ENCODE results near the gene TLX1. TPM values are rescaled to one million over a fixed set of nuclear protein-coding genes. Genes with fewer than 3 reads are reported as not detected.
A peak's percentile ranks its signal among the peaks of the same experiment; 100 is the strongest.

TLX1 gene
- total and polyA plus RNA-seq, 9 donors = not detected

GRCh38 chr10:101140950-101141615, 10.0 kb downstream of the TLX1 start:
- no peak for DNase-seq
- H3K4me3 ChIP-seq (ENCODE audit: low read length) = no peak overlapping the region
- peaks cover 96% of the 10 kb centered on the region for H3K27me3 ChIP-seq (ENCODE audit: control insufficient read depth, insufficient read depth, low read length)
- H3K36me3 ChIP-seq (ENCODE audit: control insufficient read depth, insufficient read depth, low read length) = no peaks in the 10 kb centered on the region
- H3K4me1 ChIP-seq (ENCODE audit: control insufficient read depth, insufficient read depth, low read length) = peaks cover 14% of the 10 kb centered on the region
- H3K27ac ChIP-seq (ENCODE audit: low read length) = no peak overlapping the region
- H3K9me3 ChIP-seq (replicated peaks; ENCODE audit: control insufficient read depth, low read depth, low read length) = no peaks in the 10 kb centered on the region
- WGBS (ENCODE audit: insufficient coverage) = 36% methylated on average over 7 of the region's 8 CpGs

- peaks cover 96% of the 10 kb centered on the region for H3K27me3 ChIP-seq (ENCODE audit: control insufficient read depth, insufficient read depth, low read length)
- H3K36me3 ChIP-seq (ENCODE audit: control insufficient read depth, insufficient read depth, low read length) = no peaks in the 10 kb centered on the region
- WGBS (ENCODE audit: insufficient coverage) = 6% methylated on average over 16 of the region's 21 CpGs
- no peak overlapping the region for H3K27ac ChIP-seq (ENCODE audit: low read length)
- peak; percentile 85 for DNase-seq
- peaks cover 19% of the 10 kb centered on the region for H3K4me1 ChIP-seq (ENCODE audit: control insufficient read depth, insufficient read depth, low read length)
- no peaks in the 10 kb centered on the region for H3K9me3 ChIP-seq (replicated peaks; ENCODE audit: control insufficient read depth, low read depth, low read length)
- H3K4me3 ChIP-seq (ENCODE audit: low read length) = no peak overlapping the region
Observed at GRCh38 chr10:101141616-101142532, 10.8 kb downstream of the TLX1 start.

GRCh38 chr10:101142533-101143344, 11.6 kb downstream of the TLX1 start:
- Histone ChIP-seq H3K36me3 (ENCODE audit: control insufficient read depth, insufficient read depth, low read length) (no peaks in the 10 kb centered on the region), H3K9me3 (replicated peaks; ENCODE audit: control insufficient read depth, low read depth, low read length) (no peaks in the 10 kb centered on the region), H3K4me3 (ENCODE audit: low read length) (no peak overlapping the region), H3K4me1 (ENCODE audit: control insufficient read depth, insufficient read depth, low read length) (peaks cover 19% of the 10 kb centered on the region), H3K27ac (ENCODE audit: low read length) (no peak overlapping the region), H3K27me3 (ENCODE audit: control insufficient read depth, insufficient read depth, low read length) (peaks cover 96% of the 10 kb centered on the region)
- WGBS (ENCODE audit: insufficient coverage) = 11% methylated on average over 14 of the region's 28 CpGs
- DNase-seq = no peak

GRCh38 chr10:101143345-101143630, 12.2 kb downstream of the TLX1 start:
- Histone ChIP-seq H3K36me3 (ENCODE audit: control insufficient read depth, insufficient read depth, low read length) (no peaks in the 10 kb centered on the region), H3K9me3 (replicated peaks; ENCODE audit: control insufficient read depth, low read depth, low read length) (no peaks in the 10 kb centered on the region), H3K27ac (ENCODE audit: low read length) (no peak overlapping the region), H3K4me3 (ENCODE audit: low read length) (no peak overlapping the region), H3K4me1 (ENCODE audit: control insufficient read depth, insufficient read depth, low read length) (peaks cover 19% of the 10 kb centered on the region), H3K27me3 (ENCODE audit: control insufficient read depth, insufficient read depth, low read length) (peaks cover 97% of the 10 kb centered on the region)
- no peak for DNase-seq
- no CpG with 5 or more reads among the region's 1 CpG for WGBS (ENCODE audit: insufficient coverage)

DNA sequence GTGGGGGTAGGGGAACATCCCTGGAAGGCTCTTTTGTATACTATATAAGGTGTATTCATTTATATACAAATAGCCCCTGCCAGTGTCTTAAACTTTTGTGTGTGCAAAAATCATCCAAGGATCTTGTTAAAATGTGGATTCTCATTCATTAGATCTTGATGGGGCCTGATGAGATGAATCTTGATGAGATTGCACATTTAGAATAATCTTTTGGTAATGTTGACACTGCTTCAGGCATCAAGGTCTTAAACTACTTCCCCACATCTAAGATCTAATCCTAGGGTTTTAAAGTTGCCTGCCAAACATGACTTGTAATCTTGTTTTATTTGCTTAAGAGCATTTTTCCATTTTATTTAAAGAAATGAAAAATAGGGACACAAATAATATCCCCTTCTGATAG, 13.0 kb downstream of the TLX1 start:
- Histone ChIP-seq H3K36me3 (ENCODE audit: control insufficient read depth, insufficient read depth, low read length) (no peaks in the 10 kb centered on the region), H3K9me3 (replicated peaks; ENCODE audit: control insufficient read depth, low read depth, low read length) (peaks cover 2% of the 10 kb centered on the region), H3K4me3 (ENCODE audit: low read length) (no peak overlapping the region), H3K27ac (ENCODE audit: low read length) (no peak overlapping the region), H3K27me3 (ENCODE audit: control insufficient read depth, insufficient read depth, low read length) (peaks cover 95% of the 10 kb centered on the region), H3K4me1 (ENCODE audit: control insufficient read depth, insufficient read depth, low read length) (peaks cover 19% of the 10 kb centered on the region)
- DNase-seq = no peak

DNA sequence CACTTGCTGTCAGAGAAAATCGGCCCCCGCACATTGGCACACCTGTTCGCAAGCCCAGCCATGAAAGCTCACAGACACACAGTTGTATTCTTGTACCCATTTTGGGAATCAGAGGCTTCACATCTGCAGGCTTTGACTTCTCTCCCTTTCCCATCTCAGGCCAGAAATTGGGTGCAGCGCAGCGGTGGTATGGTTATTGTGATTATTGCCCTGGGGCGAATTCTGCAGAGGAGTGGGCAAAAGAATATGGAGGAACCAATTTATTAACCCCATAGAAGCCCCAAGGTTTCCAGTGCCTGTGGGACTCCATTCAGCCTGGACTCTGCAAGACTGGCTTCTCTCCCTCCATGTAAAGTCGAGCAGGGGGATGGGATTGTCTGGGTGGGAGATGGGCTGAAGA, 14.0 kb downstream of the TLX1 start:
- Histone ChIP-seq H3K9me3 (replicated peaks; ENCODE audit: control insufficient read depth, low read depth, low read length) (peaks cover 2% of the 10 kb centered on the region), H3K36me3 (ENCODE audit: control insufficient read depth, insufficient read depth, low read length) (no peaks in the 10 kb centered on the region), H3K27ac (ENCODE audit: low read length) (no peak overlapping the region), H3K4me3 (ENCODE audit: low read length) (no peak overlapping the region), H3K27me3 (ENCODE audit: control insufficient read depth, insufficient read depth, low read length) (peaks cover 94% of the 10 kb centered on the region), H3K4me1 (ENCODE audit: control insufficient read depth, insufficient read depth, low read length) (peaks cover 16% of the 10 kb centered on the region)
- WGBS (ENCODE audit: insufficient coverage) = 74% methylated on average over 3 of the region's 7 CpGs
- DNase-seq = no peak

- Histone ChIP-seq H3K9me3 (replicated peaks; ENCODE audit: control insufficient read depth, low read depth, low read length) (peaks cover 2% of the 10 kb centered on the region), H3K27me3 (ENCODE audit: control insufficient read depth, insufficient read depth, low read length) (peaks cover 93% of the 10 kb centered on the region), H3K27ac (ENCODE audit: low read length) (no peak overlapping the region), H3K36me3 (ENCODE audit: control insufficient read depth, insufficient read depth, low read length) (no peaks in the 10 kb centered on the region), H3K4me3 (ENCODE audit: low read length) (no peak overlapping the region), H3K4me1 (ENCODE audit: control insufficient read depth, insufficient read depth, low read length) (peaks cover 12% of the 10 kb centered on the region)
- WGBS (ENCODE audit: insufficient coverage) = 2% methylated on average over 31 of the region's 40 CpGs
- no peak for DNase-seq
Observed at GRCh38 chr10:101145750-101146391, 14.8 kb downstream of the TLX1 start.

DNA sequence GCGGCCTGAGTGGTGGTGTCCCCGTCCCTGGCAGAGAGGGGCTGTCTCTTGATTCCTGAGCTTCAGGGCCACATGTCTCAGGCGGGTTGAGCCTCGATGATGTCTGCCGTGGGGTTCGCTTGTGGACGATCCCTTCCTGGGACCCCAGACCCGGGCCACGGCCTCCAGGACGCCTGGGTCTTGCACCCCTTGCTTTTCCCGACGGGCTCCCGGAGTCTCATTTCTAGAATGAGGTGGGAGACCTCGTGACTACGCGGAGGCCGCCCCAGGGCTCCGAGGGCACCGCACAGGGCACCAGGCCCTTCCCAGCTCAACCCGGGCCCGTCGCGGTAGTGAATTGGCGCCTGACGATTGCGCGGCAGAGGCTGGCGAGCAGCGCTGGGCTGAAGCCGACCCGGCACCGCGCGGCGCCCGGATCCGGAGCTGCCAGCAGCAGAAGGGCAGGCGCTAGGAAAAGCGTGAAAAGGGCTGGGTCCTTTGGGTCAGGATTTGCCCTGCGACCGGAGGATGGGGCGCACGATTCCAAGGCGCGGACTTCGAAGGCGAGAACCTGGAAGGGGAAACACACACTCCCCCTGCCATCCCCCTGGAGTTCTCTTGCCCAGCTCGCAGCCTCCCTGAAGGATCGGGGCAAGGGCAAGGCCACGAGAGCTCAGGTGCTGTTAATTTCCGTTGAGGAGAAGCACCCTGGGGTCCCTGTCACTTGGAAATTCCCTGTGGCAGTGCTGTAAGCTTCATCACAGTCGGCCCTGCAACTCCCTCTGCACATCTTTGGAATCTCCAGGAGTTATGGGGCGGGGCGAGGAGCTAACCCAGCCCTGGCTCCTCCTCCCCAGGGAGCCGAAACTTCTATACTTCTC, 15.5 kb downstream of the TLX1 start:
- 2% methylated on average over 49 of the region's 55 CpGs for WGBS (ENCODE audit: insufficient coverage)
- no peak for DNase-seq
- no peak overlapping the region for H3K4me3 ChIP-seq (ENCODE audit: low read length)

GRCh38 chr10:101151395-101151794, 20.3 kb downstream of the TLX1 start:
- peaks cover 72% of the 10 kb centered on the region for H3K27me3 ChIP-seq (ENCODE audit: control insufficient read depth, insufficient read depth, low read length)

More for the DNA sequence above, 15.5 kb downstream of the TLX1 start:
- Histone ChIP-seq H3K27ac (ENCODE audit: low read length) (no peak overlapping the region), H3K4me1 (ENCODE audit: control insufficient read depth, insufficient read depth, low read length) (peaks cover 12% of the 10 kb centered on the region), H3K36me3 (ENCODE audit: control insufficient read depth, insufficient read depth, low read length) (no peaks in the 10 kb centered on the region), H3K9me3 (replicated peaks; ENCODE audit: control insufficient read depth, low read depth, low read length) (peaks cover 2% of the 10 kb centered on the region), H3K27me3 (ENCODE audit: control insufficient read depth, insufficient read depth, low read length) (peaks cover 90% of the 10 kb centered on the region)

More at GRCh38 chr10:101151395-101151794, 20.3 kb downstream of the TLX1 start:
- no peak for DNase-seq
- H3K27ac ChIP-seq (ENCODE audit: low read length) = no peak overlapping the region
- H3K4me1 ChIP-seq (ENCODE audit: control insufficient read depth, insufficient read depth, low read length) = peaks cover 4% of the 10 kb centered on the region
- no peak overlapping the region for H3K4me3 ChIP-seq (ENCODE audit: low read length)
- peaks cover 2% of the 10 kb centered on the region for H3K9me3 ChIP-seq (replicated peaks; ENCODE audit: control insufficient read depth, low read depth, low read length)
- no peaks in the 10 kb centered on the region for H3K36me3 ChIP-seq (ENCODE audit: control insufficient read depth, insufficient read depth, low read length)
- WGBS (ENCODE audit: insufficient coverage) = no CpG with 5 or more reads among the region's 4 CpGs
